Measurements from ENCODE around the gene RAD51AP2. TPM values are rescaled to one million over a fixed set of nuclear protein-coding genes. Genes with fewer than 3 reads are reported as not detected.
"Not testable (repeated sequence)": the region's sequence is repeated elsewhere in the genome, so short reads cannot be mapped to it uniquely, and the experiment has no call there.

Gene RAD51AP2
- total RNA-seq, result 0.82 TPM

DNA sequence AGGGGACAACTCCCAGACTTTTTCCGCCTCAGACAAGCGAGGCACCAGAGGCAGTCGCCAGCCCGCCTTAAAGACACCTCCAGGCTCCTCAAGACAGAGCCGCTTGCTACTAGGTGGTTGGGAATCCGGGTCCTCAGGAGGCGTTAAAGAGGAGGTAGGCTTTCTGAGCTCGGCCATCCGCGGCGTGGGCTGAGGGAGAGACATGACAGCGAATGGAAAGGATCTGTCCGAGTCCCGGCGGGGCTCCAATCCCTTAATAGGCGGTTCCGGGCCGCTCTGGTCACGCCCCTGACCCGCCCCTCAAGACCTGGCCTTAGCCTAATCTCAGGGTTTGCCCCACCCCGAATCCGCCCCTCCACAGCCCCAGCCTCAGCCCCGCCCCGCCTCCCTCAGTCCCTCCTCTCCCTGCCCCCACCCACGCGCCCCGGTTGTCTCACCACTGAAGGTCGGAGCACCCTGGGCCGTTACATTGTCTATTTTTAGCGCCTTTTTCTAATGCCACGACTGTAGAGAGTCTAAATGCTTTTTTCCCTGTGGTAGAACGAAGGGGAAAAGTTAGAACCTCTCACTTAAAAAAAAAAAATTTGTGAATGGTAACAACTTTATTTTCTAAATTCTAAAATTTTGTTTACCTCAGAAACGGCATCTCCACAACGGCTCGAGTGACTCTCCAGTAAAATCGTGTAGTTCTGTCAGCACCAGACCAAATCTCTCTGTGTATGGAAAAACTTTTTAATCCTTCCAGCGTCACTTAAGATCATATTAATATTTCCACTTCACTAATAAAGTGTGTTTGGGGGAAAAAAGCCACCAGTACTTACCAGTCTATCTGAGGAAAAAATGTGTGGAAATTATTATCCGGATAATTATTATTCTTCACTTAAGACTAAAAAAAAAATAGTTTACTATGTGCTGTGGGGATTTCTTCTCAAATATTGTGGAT is at the start of gene RAD51AP2:
Gene RAD51AP2, minus strand, starts transcription at position 229 of the 943 bp plus-strand sequence. Its CDS starts 25 bp downstream, at position 204.
- FAIRE-seq, result no peak

GRCh38 chr2:17565726-17566125 is 47.5 kb upstream of the RAD51AP2 start:
- DNase-seq (ENCODE audit: low spot score in 2 of 2); FAIRE-seq: not testable (repeated sequence)

More for the DNA sequence above, at the start of gene RAD51AP2:
- peak in 1 of 2 donors; percentile 34 for DNase-seq (ENCODE audit: low spot score in 2 of 2)

DNA sequence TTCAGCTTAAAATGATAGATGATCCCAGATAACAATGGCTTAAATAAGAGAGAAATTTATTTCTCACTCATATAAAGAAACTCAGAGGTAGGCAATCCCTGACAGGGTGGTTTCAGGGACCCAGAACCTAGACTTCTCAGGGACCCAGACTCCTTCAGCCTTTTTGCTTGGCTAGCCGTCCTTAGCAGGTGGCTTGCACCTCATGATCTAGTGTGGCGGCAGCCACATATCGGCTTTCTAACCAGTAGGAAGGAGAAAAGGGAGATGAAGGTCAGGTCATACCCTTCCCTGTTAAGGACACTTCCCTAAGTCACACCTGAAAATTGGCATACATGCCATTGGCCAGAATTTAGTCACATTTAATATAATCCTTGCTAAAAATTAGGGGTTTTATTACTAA is 40.6 kb upstream of the RAD51AP2 start:
- FAIRE-seq (no peak), DNase-seq (ENCODE audit: low spot score in 2 of 2) (no peak)

GRCh38 chr2:17558053-17558452 is 39.8 kb upstream of the RAD51AP2 start:
- DNase-seq (ENCODE audit: low spot score in 2 of 2) (no peak), FAIRE-seq (no peak)

DNA sequence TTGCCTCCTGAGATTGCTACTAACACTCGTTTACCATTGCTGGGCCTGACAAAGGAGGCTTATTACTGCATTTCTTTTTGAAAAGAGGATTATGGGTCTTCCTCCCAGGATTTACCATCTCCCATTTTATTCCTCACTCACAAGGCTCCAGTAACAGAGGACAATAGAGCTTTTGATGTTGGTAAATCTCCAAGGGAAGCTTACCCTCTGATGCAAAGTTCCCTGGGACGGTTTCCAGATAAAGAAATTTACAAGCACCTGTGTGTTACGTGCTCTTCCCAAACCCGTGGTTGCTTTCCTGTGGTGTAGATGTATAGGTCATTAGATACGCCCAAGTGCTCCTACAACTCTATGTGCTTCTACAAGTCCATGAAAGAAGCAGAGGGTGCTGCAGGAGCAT is 39.4 kb upstream of the RAD51AP2 start:
- no peak for DNase-seq (ENCODE audit: low spot score in 2 of 2)

GRCh38 chr2:17555150-17555549 is 36.9 kb upstream of the RAD51AP2 start:
- no peak for FAIRE-seq
- no peak for DNase-seq (ENCODE audit: low spot score in 2 of 2)

More for the DNA sequence above, 39.4 kb upstream of the RAD51AP2 start:
- no peak for FAIRE-seq

DNA sequence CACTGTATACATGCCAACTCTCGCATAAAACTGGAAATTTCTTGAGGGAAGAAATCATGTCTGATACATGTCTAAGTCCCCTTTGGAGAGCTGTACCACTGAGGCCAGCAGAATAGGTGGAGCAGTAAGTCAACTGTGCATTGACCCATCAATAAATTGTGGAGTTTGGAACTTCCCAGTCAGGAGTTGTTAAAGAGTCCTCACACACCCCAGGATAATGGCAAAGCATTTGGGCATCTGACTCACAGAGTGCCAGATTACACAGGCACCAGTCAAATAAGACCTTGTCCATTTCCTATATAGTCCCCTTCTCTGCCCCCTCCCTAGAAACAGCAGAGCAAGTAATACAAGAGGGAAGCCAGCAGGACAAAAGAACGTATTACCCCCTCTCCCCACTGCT is 32.7 kb upstream of the RAD51AP2 start:
- no peak for DNase-seq (ENCODE audit: low spot score in 2 of 2)
- FAIRE-seq, result no peak

DNA sequence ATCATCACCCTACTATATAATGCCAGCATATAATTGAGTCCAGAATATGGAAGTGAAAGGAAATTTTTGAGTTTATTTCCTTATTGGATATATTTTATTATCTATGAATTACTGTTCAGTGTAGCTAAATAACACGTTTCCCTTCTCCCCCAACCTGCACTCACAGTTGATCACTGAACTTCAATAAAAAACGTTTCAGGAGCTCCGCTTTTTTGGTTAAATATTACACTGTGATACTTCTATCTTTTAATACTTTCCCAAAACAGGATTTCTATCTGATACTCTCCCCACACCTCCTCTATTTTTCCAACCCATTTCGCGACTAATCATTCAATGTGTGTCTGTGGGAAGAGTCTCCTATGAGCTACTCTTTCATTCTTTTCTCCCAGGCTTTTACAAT is 29.5 kb upstream of the RAD51AP2 start:
- FAIRE-seq, result no peak
- no peak for DNase-seq (ENCODE audit: low spot score in 2 of 2)

DNA sequence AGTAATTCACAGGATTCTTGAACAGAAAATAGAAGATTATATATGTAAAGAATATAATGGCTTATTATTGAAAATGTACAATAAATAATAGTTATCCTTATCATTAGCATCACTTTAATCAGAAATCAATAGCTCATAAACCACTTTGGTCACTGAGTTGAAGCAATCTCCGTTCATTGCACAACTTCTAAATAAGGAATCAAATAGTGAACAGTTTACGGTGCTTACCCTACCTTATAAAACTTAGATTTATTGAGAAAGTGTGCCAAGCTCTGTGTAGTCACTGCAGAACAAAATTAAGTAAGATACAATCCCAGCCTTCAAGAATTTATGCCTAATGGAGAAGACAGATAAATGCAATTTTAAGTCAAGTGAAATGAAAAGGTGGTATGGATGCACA is 29.0 kb upstream of the RAD51AP2 start:
- FAIRE-seq (no peak), DNase-seq (ENCODE audit: low spot score in 2 of 2) (no peak)

- DNase-seq (ENCODE audit: low spot score in 2 of 2) (no peak), FAIRE-seq (no peak)
Observed at GRCh38 chr2:17545680-17546613, 27.7 kb upstream of the RAD51AP2 start.

- FAIRE-seq (no peak), DNase-seq (ENCODE audit: low spot score in 2 of 2) (no peak)
Observed at GRCh38 chr2:17544256-17544655, 26.0 kb upstream of the RAD51AP2 start.

DNA sequence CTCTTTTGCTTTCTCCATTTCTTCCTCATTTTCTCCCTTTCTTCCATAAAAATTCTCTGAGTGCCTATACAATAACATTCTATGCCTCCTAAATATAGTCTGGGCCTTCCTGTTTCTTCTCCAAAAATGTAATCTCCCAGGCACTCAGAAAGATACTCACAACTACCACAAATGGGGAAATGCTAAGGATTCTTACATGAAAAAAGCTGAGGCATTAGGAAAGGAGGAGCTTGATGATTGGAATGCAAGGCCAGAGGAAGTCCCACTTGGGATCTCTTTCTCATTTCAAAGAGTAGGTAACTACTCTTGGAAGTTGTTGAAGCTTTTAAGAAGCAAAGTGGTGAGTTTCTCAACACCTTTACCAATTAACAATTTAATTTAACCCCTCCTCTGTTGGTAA is 25.6 kb upstream of the RAD51AP2 start:
- FAIRE-seq, result no peak
- DNase-seq (ENCODE audit: low spot score in 2 of 2), result no peak

DNA sequence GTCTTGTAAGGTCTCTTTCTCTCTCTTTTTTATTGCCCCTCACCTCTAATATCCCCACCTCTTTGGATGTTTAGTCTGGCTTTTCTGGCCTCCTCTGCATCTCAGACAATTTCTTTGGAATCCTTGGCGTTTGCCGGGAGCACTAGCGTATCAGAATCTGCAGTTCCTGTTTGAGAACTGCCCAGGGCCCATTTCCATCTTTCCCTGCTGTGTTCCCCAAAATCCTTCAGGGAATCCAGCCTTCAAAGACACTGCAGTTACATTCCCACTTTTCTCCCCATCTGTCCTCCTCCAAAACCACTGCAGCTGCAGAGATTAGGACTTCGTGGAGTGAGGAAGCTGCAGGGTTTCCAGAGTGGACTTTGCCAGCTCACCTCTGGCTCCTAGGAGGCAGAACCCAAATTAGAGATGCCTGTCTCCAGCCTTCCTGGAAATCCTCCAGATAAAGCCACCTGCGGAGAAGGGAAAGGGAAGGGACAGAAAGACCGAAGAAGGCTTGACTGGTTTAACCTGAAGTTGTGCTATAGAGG is 25.0 kb upstream of the RAD51AP2 start:
- DNase-seq (ENCODE audit: low spot score in 2 of 2) (no peak), FAIRE-seq (no peak)

GRCh38 chr2:17542471-17542870 is 24.2 kb upstream of the RAD51AP2 start:
- DNase-seq (ENCODE audit: low spot score in 2 of 2) (no peak), FAIRE-seq (no peak)

- no peak for DNase-seq (ENCODE audit: low spot score in 2 of 2)
- FAIRE-seq, result no peak
Observed at GRCh38 chr2:17541531-17541950, 23.3 kb upstream of the RAD51AP2 start.

GRCh38 chr2:17540813-17541530 is 22.7 kb upstream of the RAD51AP2 start:
- FAIRE-seq (no peak), DNase-seq (ENCODE audit: low spot score in 2 of 2) (no peak)

DNA sequence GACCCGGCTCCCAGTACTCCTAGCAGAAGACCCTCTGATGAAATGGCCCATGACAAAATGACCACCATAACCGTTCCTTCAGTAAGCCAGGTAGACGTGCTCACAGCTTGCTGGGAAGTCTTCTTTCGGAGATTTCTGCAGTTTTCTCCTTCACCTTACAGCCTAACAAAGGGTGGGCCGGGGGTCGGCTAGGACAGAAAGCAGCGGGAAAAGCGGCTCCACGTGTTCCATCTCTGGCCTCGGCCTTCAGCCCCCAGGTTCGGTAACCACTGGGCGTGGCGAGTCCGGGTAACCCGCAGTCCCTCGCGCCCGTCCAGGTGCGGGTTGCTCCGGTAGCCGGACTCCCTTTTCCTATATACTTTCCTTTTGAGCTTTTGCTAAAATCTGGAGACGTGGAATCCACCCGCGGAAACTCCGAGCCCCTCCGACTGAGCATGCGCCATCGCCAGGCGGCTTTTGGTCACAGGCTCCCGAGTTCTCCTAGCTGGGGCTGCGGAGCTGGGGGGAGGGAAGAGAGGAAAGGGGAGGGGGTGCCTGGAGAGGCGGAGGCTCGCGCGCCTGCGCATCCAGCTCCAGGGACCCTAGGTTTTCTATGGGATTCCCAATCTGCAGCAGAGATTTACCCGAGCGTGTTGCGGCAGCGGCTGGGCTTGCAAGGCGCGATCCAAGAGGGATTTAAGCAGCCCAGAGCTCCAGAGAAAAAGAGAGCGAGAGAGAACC is 22.0 kb upstream of the RAD51AP2 start, which contains the start of gene VSNL1:
Gene VSNL1, plus strand, starts transcription at position 604 of the 720 bp plus-strand sequence. CDS start 51,379 bp downstream, outside the sequence.
- DNase-seq (ENCODE audit: low spot score in 2 of 2), result peak; percentile 19 to 36
- FAIRE-seq, result no peak

GRCh38 chr2:17539611-17540092 is 21.4 kb upstream of the RAD51AP2 start:
- no peak for DNase-seq (ENCODE audit: low spot score in 2 of 2)

More at GRCh38 chr2:17539611-17540092, 21.4 kb upstream of the RAD51AP2 start:
- FAIRE-seq, result no peak

All from frontal cortex (tissue), 4 donors.